ENCODE results near the gene IL10. TPM values are rescaled to one million over a fixed set of nuclear protein-coding genes. Genes with fewer than 3 reads are reported as not detected.

IL10 gene
- polyA plus RNA-seq, 1 of the 3 experiments (the other 2 are of a cell fraction) = not detected

- TF ChIP-seq TEAD4 (IDR thresholded peaks at IDR 0.05; ENCODE audit: borderline replicate concordance, insufficient read depth) = no peak
- TF ChIP-seq IRF3 (IDR thresholded peaks at IDR 0.05; ENCODE audit: low read depth, low read length) = no peak
- no peak for TF ChIP-seq FOXJ3 (CRISPR knock-in tag; IDR thresholded peaks at IDR 0.05)
- TF ChIP-seq USF2 (IDR thresholded peaks at IDR 0.05; ENCODE audit: borderline replicate concordance, low read depth, low read length) = no peak
- TF ChIP-seq NRF1 (IDR thresholded peaks at IDR 0.05; ENCODE audit: low read depth, low read length) = no peak
- no peak for TF ChIP-seq GABPA (IDR thresholded peaks at IDR 0.05; ENCODE audit: low read depth)
- no peak for TF ChIP-seq RXRA (IDR thresholded peaks at IDR 0.05; ENCODE audit: borderline replicate concordance, low read depth)
- no peak for TF ChIP-seq PBX3 (IDR thresholded peaks at IDR 0.05)
- Histone ChIP-seq H3K79me2 (ENCODE audit: insufficient read depth) (no peaks in the 10 kb centered on the region), H3K9ac (no peak overlapping the region), H3K4me2 (no peak overlapping the region), H3K36me3 (replicated peaks in 1 of 2; ENCODE audit: control insufficient read depth in 1 of 2, insufficient read depth in 2 of 2, low read length in 1 of 2) (no peaks in the 10 kb centered on the region), H3K9me2 (no peaks in the 10 kb centered on the region), H4K20me1 (ENCODE audit: insufficient read depth) (no peaks in the 10 kb centered on the region), H3K27ac (ENCODE audit: low read depth in 2 of 2, low read length in 1 of 2) (no peak overlapping the region), H2AFZ (ENCODE audit: low read depth) (no peak overlapping the region), H3K4me1 (ENCODE audit: control insufficient read depth in 1 of 2, insufficient read depth in 2 of 2, low read depth in 1 of 2, low read length in 1 of 2) (no peaks in the 10 kb centered on the region), H3K4me3 (ENCODE audit: low read depth in 2 of 2, low read length in 1 of 2) (no peak overlapping the region), H3F3A (replicated peaks; ENCODE audit: insufficient read depth) (no peaks in the 10 kb centered on the region), H3K9me3 (no peaks in the 10 kb centered on the region), H3K27me3 (ENCODE audit: insufficient read depth) (peaks cover 18% of the 10 kb centered on the region; the same call in 1 of the 2 replicates)
- ChIA-PET CTCF (interaction anchor here (2.0 kb wide), 1 partner anchor 35 kb away, joined by 5 read pairs; no protein-coding TSS in a partner anchor), POLR2A (no interaction called here)
- whole genome bisulfite sequencing (ENCODE audit: low lambda C conversion rate) = 70% methylated on average over 7 of the region's 7 CpGs
- no peak for DNase-seq
These were observed 3.0 kb downstream of the IL10 start for GRCh38 chr1:206769304-206769731.

GRCh38 chr1:206768472-206769303 is 3.6 kb downstream of the IL10 start:
- Histone ChIP-seq H3K4me2 (no peak overlapping the region), H3K79me2 (ENCODE audit: insufficient read depth) (no peaks in the 10 kb centered on the region), H4K20me1 (ENCODE audit: insufficient read depth) (no peaks in the 10 kb centered on the region), H2AFZ (ENCODE audit: low read depth) (no peak overlapping the region), H3K9me2 (no peaks in the 10 kb centered on the region), H3K9ac (no peak overlapping the region), H3K27me3 (ENCODE audit: insufficient read depth) (peaks cover 12% of the 10 kb centered on the region; the same call in 1 of the 2 replicates), H3K9me3 (no peaks in the 10 kb centered on the region), H3K27ac (ENCODE audit: low read depth in 2 of 2, low read length in 1 of 2) (no peak overlapping the region), H3K4me1 (ENCODE audit: control insufficient read depth in 1 of 2, insufficient read depth in 2 of 2, low read depth in 1 of 2, low read length in 1 of 2) (no peaks in the 10 kb centered on the region), H3F3A (replicated peaks; ENCODE audit: insufficient read depth) (no peaks in the 10 kb centered on the region), H3K4me3 (ENCODE audit: low read depth in 2 of 2, low read length in 1 of 2) (no peak overlapping the region), H3K36me3 (replicated peaks in 1 of 2; ENCODE audit: control insufficient read depth in 1 of 2, insufficient read depth in 2 of 2, low read length in 1 of 2) (no peaks in the 10 kb centered on the region)
- ChIA-PET CTCF (interaction anchor here (1.0 to 3.4 kb wide), 4 partner anchors 30 to 144 kb away, joined by 3 to 21 read pairs (median 6); partner anchors contain the start of gene IL20), POLR2A (no interaction called here)
- WGBS (ENCODE audit: low lambda C conversion rate) = 70% methylated on average over 14 of the region's 14 CpGs
- no peak for DNase-seq
- TF ChIP-seq GATA2 (CRISPR knock-in tag; IDR thresholded peaks at IDR 0.05) = no peak
- TF ChIP-seq RCOR1 (IDR thresholded peaks at IDR 0.05; ENCODE audit: low read length) = no peak
- TF ChIP-seq ZBTB33 (IDR thresholded peaks at IDR 0.05; ENCODE audit: borderline replicate concordance, low read depth) = no peak
- no peak for TF ChIP-seq YY1 (IDR thresholded peaks at IDR 0.05; ENCODE audit: low read depth)
- TF ChIP-seq EZH2phosphoT487 (IDR thresholded peaks at IDR 0.05; ENCODE audit: borderline replicate concordance, low read depth) = no peak
- TF ChIP-seq MEF2A (IDR thresholded peaks at IDR 0.05; ENCODE audit: borderline replicate concordance, low read depth) = no peak
- no peak for TF ChIP-seq SIN3A (IDR thresholded peaks at IDR 0.05; ENCODE audit: borderline replicate concordance, low read depth, low read length)
- no peak for TF ChIP-seq NRF1 (IDR thresholded peaks at IDR 0.05; ENCODE audit: low read depth, low read length)
- no peak for TF ChIP-seq TCF12 (IDR thresholded peaks at IDR 0.05)
- TF ChIP-seq TAF1 (IDR thresholded peaks at IDR 0.05; ENCODE audit: borderline replicate concordance, low read depth, low read length) = no peak
